DMS79 treated with DMSO at 0.1 percent for 48 hours (cell line): ENCODE measurements around the gene DLG5.

Experiments used
- DNase-seq: peaks from one replicate; lab custom pipeline; 2025; lab: John Stamatoyannopoulos, UW

The DLG5 gene

GRCh38 chr10:77867124-77867719 is 59.3 kb downstream of the DLG5 start:
- DNase-seq: no peak

- DNase-seq: no peak
These were observed 60.0 kb downstream of the DLG5 start for GRCh38 chr10:77866598-77866997.

GRCh38 chr10:77865580-77866324 is 60.8 kb downstream of the DLG5 start:
- peak; percentile 34 for DNase-seq

- DNase-seq: no peak
These were observed 62.3 kb downstream of the DLG5 start for GRCh38 chr10:77864151-77864851.

- DNase-seq: no peak
These were observed 63.1 kb downstream of the DLG5 start for GRCh38 chr10:77863446-77863845.

GRCh38 chr10:77862595-77862994 is 64.0 kb downstream of the DLG5 start:
- no peak for DNase-seq

GRCh38 chr10:77861366-77861765 is 65.2 kb downstream of the DLG5 start:
- no peak for DNase-seq

- DNase-seq: no peak
These were observed 66.7 kb downstream of the DLG5 start for GRCh38 chr10:77859865-77860282.

GRCh38 chr10:77859200-77859864 is 67.2 kb downstream of the DLG5 start:
- no peak for DNase-seq

- no peak for DNase-seq
These were observed 69.3 kb downstream of the DLG5 start for GRCh38 chr10:77857272-77857671.

GRCh38 chr10:77856566-77856965 is 70.0 kb downstream of the DLG5 start:
- no peak for DNase-seq

- DNase-seq: no peak
These were observed 71.0 kb downstream of the DLG5 start for GRCh38 chr10:77855404-77856155.

- DNase-seq: no peak
These were observed 72.4 kb downstream of the DLG5 start for GRCh38 chr10:77854115-77854514.

GRCh38 chr10:77853256-77853655 is 73.3 kb downstream of the DLG5 start:
- DNase-seq: no peak

- no peak for DNase-seq
These were observed 75.8 kb downstream of the DLG5 start for GRCh38 chr10:77850620-77851231.

- DNase-seq: peak; percentile 56
These were observed 77.4 kb downstream of the DLG5 start for GRCh38 chr10:77849039-77849664.

- DNase-seq: peak; percentile 65
These were observed 79.7 kb downstream of the DLG5 start for GRCh38 chr10:77846718-77847311.

- DNase-seq: no peak
These were observed 81.1 kb downstream of the DLG5 start for GRCh38 chr10:77845451-77845850.

GRCh38 chr10:77844713-77845445 is 81.7 kb downstream of the DLG5 start:
- DNase-seq: no peak

- no peak for DNase-seq
These were observed 82.4 kb downstream of the DLG5 start for GRCh38 chr10:77844177-77844576.
